ENCODE measurements around the gene FAM228A. TPM values are rescaled to one million over a fixed set of nuclear protein-coding genes. Genes with fewer than 3 reads are reported as not detected.

FAM228A gene
- total and polyA plus RNA-seq, 2 donors (not counting 3 experiments of a cell fraction or from before 2014, with no cell fraction given), result 0.36 to 1.00 TPM

DNA sequence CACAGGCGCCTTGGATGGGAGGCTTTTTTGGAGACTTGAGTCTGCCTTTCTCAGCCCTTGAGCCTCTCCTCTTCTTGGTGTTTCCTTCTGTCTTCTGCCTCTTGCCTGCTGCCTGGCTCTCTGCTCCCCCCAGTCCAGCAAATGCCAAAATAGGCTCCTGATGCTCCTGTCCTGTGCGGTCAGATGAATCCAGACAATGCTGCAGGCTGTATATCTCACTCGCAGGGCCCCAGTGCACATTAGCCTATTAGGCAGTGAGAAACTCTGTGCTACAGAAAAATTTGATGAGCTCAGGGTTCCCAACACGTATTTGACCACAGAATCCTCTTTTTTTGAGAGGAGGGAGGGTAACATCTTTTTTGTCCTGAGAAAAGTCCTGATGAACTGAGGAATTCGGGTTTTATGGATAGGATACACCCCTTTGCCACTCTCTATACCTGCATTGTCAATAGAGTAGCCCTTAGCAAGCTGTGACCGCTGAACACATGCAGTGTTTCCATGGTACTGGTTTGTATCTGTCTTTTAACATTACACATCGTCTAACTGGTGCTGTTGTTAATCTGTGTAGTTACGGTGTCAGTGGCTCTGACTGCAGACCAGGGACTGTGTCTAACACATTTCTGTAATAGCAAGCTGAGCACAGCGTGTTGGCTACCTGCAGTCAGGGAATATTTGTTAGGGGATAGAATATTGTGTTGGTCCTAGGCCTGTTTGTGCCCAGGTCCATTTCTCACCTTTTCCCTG, 50.8 kb downstream of the FAM228A start:
- Histone ChIP-seq H3K4me2 (ENCODE audit: insufficient read depth, low read length) (no peak overlapping the region), H3K9me3 (replicated peaks; ENCODE audit: control insufficient read depth, insufficient read depth, low read length) (no peaks in the 10 kb centered on the region), H4K20me1 (replicated peaks; ENCODE audit: control insufficient read depth, extremely low read depth, insufficient read depth, low read length) (no peaks in the 10 kb centered on the region), H3K4me3 (replicated peaks in 1 of 3; ENCODE audit: insufficient read depth in 1 of 3, low read depth in 1 of 3, low read length in 3 of 3) (no peak overlapping the region), H2AFZ (ENCODE audit: low read depth, low read length) (no peak overlapping the region), H3K36me3 (ENCODE audit: control insufficient read depth in 2 of 2, extremely low read depth in 1 of 2, insufficient read depth in 2 of 2, low read length in 2 of 2) (peaks cover 0 to 6% of the 10 kb centered on the region in 2 experiments), H3K79me2 (ENCODE audit: control insufficient read depth, insufficient read depth, low read length) (no peaks in the 10 kb centered on the region), H3K27me3 (ENCODE audit: control insufficient read depth in 2 of 2, insufficient read depth in 2 of 2, low read length in 2 of 2) (no peaks in the 10 kb centered on the region), H3K9ac (replicated peaks; ENCODE audit: extremely low read depth, insufficient read depth, low read length) (no peak overlapping the region), H3K4me1 (ENCODE audit: control insufficient read depth, extremely low read depth, insufficient read depth, low read length) (no peaks in the 10 kb centered on the region), H3K9me1 (replicated peaks; ENCODE audit: control insufficient read depth, extremely low read depth, insufficient read depth, low read length) (no peaks in the 10 kb centered on the region), H3K27ac (ENCODE audit: insufficient read depth, low read depth, low read length) (no peak overlapping the region)
- FAIRE-seq, result no peak
- TF ChIP-seq POLR2AphosphoS5 (IDR thresholded peaks at IDR 0.05; ENCODE audit: insufficient read depth, low read depth, low read length) (no peak), JUN (IDR thresholded peaks at IDR 0.05; ENCODE audit: borderline replicate concordance, insufficient read depth, insufficient read length, low read depth) (no peak), GATA2 (IDR thresholded peaks at IDR 0.05; ENCODE audit: insufficient read depth, insufficient read length, low read depth, low read length) (no peak), FOS (IDR thresholded peaks at IDR 0.05; ENCODE audit: borderline replicate concordance, insufficient read depth, low read length) (no peak), MYC (IDR thresholded peaks at IDR 0.05; ENCODE audit: low read depth, low read length) (no peak), POLR2A (IDR thresholded peaks at IDR 0.05; ENCODE audit: low read depth, low read length) (no peak), EZH2 (IDR thresholded peaks at IDR 0.05; ENCODE audit: borderline replicate concordance, low read depth, low read length, severe bottlenecking) (no peak)
- TF ChIP-seq, protein P1, sequence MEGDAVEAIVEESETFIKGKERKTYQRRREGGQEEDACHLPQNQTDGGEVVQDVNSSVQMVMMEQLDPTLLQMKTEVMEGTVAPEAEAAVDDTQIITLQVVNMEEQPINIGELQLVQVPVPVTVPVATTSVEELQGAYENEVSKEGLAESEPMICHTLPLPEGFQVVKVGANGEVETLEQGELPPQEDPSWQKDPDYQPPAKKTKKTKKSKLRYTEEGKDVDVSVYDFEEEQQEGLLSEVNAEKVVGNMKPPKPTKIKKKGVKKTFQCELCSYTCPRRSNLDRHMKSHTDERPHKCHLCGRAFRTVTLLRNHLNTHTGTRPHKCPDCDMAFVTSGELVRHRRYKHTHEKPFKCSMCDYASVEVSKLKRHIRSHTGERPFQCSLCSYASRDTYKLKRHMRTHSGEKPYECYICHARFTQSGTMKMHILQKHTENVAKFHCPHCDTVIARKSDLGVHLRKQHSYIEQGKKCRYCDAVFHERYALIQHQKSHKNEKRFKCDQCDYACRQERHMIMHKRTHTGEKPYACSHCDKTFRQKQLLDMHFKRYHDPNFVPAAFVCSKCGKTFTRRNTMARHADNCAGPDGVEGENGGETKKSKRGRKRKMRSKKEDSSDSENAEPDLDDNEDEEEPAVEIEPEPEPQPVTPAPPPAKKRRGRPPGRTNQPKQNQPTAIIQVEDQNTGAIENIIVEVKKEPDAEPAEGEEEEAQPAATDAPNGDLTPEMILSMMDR (IDR thresholded peaks at IDR 0.05; ENCODE audit: extremely low read depth in 1 of 2, insufficient read depth in 1 of 2, low read depth in 1 of 2, low read length in 2 of 2), result no peak
- TF ChIP-seq, protein P2, sequence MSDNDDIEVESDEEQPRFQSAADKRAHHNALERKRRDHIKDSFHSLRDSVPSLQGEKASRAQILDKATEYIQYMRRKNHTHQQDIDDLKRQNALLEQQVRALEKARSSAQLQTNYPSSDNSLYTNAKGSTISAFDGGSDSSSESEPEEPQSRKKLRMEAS (IDR thresholded peaks at IDR 0.05; ENCODE audit: insufficient read depth, insufficient read length), result no peak
- ChIA-PET POLR2A (interaction anchor here (0.6 kb wide), 1 partner anchor 149 kb away, joined by 3 read pairs; no protein-coding TSS in a partner anchor), CTCF (interaction anchor here (0.6 to 2.2 kb wide), 3 partner anchors 15 to 158 kb away, joined by 3 to 6 read pairs (median 3); no protein-coding TSS in a partner anchor)
- dilution Hi-C loops (cut with MboI; ENCODE audit: extremely low pct_ligation_motif_present, low sequenced_read_pairs), result no loop called here
- intact Hi-C loops (cut with micrococcal nuclease), result no loop called here
- no TSS peak for BruUV-seq (replicated peaks)
- no peak for DNase-seq (ENCODE audit: low read depth, low spot score)
